Thymus (tissue), 11 donors: ENCODE measurements around the gene ASTN1. TPM values are rescaled to one million over a fixed set of nuclear protein-coding genes. Genes with fewer than 3 reads are reported as not detected.

Source experiments
- DNase-seq, 9 donors: peaks; one replicate each; pipeline ENCODE4 v3.0.0-alpha.2; 2013; ENCODE audit warnings: low spot score in 9 of 9, low read depth in 6 of 9, missing footprints in 1 of 9
- H3K27ac ChIP-seq, 2 donors: one replicate each; pipeline ENCODE4 v1.5.1; 2013; ENCODE audit warnings: control low read depth in 1 of 2, low read depth in 1 of 2, low read length in 1 of 2, mild to moderate bottlenecking in 1 of 2, moderate library complexity in 1 of 2
- H3K27me3 ChIP-seq, 2 donors: one replicate each; pipeline ENCODE4 v1.5.1; 2013; ENCODE audit warnings: low read length in 1 of 2; ENCODE audit not compliant: control insufficient read depth in 2 of 2, insufficient read depth in 1 of 2
- H3K36me3 ChIP-seq, 2 donors: one replicate each; pipeline ENCODE4 v1.5.1; 2013; ENCODE audit warnings: low read length in 1 of 2, mild to moderate bottlenecking in 1 of 2, moderate library complexity in 1 of 2; ENCODE audit not compliant: control insufficient read depth in 2 of 2, insufficient read depth in 2 of 2
- H3K4me1 ChIP-seq, 2 donors: one replicate each; pipeline ENCODE4 v1.5.1; 2013; ENCODE audit warnings: low read length in 2 of 2; ENCODE audit not compliant: control insufficient read depth in 2 of 2, insufficient read depth in 2 of 2
- H3K4me3 ChIP-seq, 2 donors: one replicate each; pipeline ENCODE4 v1.5.1; 2013; ENCODE audit warnings: low read length in 2 of 2, control low read depth in 1 of 2, mild to moderate bottlenecking in 1 of 2
- H3K9me3 ChIP-seq, 2 donors: one replicate each; pipeline ENCODE4 v1.5.1; 2013; ENCODE audit warnings: low read length in 1 of 2, mild to moderate bottlenecking in 1 of 2; ENCODE audit not compliant: control insufficient read depth in 2 of 2, insufficient read depth in 1 of 2
- WGBS: extraction: QIAGEN DNeasy Blood & Tissue Kit; methylation state at CpG from one replicate; pipeline ENCODE4 v1.1.7; 2013; 5-methylcytosine and 5-hydroxymethylcytosine counted together
- polyA plus RNA-seq: library from polyadenylated mRNA; stranded (reverse); fragments of 200-250 nt; gene quantifications from one replicate; pipeline ENCODE4 v1.2.3, GENCODE V29; 2013
- total RNA-seq: library from RNA; stranded (reverse); fragments of 120-200 nt; gene quantifications from one replicate; pipeline ENCODE4 v1.2.4, GENCODE V29; 2013
- donor health status: healthy.

The ASTN1 gene
- total and polyA plus RNA-seq, 2 donors, result 0.09 to 0.24 TPM

DNA sequence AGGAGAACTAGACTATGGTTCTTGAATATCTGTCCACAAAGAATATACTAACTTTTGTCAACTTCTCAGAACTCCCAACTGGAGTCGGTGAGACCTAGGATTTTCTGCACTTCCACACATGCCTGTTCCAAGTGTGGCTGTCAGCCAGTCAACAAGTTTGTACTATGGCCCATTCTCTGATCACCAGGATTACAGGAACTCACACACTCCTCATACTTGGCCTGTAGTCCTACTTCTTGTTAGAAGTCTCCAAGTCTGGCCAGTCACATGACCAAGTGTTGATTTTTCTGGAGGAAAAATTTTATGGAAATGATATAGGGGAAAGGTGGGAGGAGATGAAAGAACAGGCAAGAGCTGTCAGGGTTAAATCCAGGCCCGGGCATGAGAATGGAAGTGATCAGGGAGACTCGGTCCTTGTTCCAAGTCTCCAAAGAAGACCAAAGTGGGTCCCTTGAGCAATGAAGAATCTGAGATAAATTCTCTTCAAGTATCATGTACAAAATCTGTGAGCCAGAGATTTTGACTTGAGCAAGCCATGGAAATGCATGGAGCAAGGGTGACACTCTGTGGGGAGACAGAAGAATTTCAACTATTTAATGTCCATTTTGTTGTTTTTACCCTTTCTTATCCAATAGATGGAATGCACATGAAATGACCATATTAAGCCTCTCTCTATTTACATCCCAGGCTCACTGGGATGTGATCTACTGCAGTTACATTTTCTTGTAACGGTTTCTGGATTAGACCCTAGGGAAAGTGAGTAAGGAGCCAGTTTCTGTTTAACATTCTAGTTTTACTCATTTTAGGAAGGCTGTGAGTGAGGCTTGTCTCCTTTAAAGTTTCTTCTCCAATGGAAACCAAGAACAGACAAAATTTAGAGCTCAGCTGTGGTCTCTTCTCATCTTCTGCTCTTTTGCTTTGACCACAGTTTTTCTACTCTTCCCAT lies 320.9 kb downstream of the ASTN1 start:
- Histone ChIP-seq H3K36me3 (no peaks in the 10 kb centered on the region), H3K27me3 (no peaks in the 10 kb centered on the region), H3K4me1 (no peaks in the 10 kb centered on the region), H3K4me3 (no peak overlapping the region), H3K9me3 (no peaks in the 10 kb centered on the region), H3K27ac (no peak overlapping the region)
- no peak for DNase-seq
- WGBS, result 58% methylated on average over 4 of the region's 4 CpGs

DNA sequence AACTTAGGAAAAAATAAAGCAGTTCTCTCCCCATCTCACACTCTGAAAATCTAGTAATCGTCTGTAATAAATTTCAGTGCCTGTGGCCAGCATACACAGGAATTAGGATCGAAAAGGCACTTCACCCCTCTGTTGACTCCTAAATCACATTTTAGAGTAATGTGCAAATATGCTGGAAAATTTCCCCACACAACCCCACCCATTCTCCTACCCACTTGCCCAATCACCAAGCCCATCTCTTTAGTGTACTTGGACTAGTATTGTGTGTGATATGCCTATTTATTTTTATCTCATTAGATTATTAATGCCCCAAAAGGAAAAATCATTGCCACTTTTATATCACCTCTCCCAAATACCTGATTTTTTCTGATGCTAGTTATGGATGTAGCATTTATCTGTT lies 323.3 kb downstream of the ASTN1 start:
- Histone ChIP-seq H3K4me1 (no peaks in the 10 kb centered on the region), H3K36me3 (no peaks in the 10 kb centered on the region), H3K4me3 (no peak overlapping the region), H3K27me3 (no peaks in the 10 kb centered on the region), H3K27ac (no peak overlapping the region), H3K9me3 (no peaks in the 10 kb centered on the region)
- WGBS, result 95% methylated on average over 2 of the region's 2 CpGs
- no peak for DNase-seq

DNA sequence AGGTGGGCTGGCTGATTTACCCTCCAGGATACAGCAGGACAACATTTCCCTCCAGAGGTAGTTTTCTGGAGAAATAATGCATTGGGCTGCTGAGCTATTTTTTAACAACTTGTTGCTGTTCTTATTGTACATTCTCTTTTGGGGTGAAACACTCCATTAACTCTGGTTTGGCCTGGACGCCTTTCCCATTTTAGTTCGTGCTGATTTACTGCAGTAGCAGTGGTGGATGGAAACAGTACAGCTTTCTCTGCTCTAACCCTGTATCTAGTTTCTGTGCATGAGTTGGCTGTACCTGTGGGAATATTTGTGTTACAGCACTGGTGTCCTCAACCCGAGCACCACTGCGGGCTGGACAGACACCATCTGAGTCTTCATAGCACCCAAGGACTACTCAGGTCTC lies 325.3 kb downstream of the ASTN1 start:
- DNase-seq, result no peak
- H3K36me3 ChIP-seq, result no peaks in the 10 kb centered on the region
- no peak overlapping the region for H3K4me3 ChIP-seq
- no peaks in the 10 kb centered on the region for H3K9me3 ChIP-seq
- H3K4me1 ChIP-seq, result no peaks in the 10 kb centered on the region
- H3K27me3 ChIP-seq, result no peaks in the 10 kb centered on the region
- no peak overlapping the region for H3K27ac ChIP-seq
- 97% methylated on average over 4 of the region's 4 CpGs for WGBS

DNA sequence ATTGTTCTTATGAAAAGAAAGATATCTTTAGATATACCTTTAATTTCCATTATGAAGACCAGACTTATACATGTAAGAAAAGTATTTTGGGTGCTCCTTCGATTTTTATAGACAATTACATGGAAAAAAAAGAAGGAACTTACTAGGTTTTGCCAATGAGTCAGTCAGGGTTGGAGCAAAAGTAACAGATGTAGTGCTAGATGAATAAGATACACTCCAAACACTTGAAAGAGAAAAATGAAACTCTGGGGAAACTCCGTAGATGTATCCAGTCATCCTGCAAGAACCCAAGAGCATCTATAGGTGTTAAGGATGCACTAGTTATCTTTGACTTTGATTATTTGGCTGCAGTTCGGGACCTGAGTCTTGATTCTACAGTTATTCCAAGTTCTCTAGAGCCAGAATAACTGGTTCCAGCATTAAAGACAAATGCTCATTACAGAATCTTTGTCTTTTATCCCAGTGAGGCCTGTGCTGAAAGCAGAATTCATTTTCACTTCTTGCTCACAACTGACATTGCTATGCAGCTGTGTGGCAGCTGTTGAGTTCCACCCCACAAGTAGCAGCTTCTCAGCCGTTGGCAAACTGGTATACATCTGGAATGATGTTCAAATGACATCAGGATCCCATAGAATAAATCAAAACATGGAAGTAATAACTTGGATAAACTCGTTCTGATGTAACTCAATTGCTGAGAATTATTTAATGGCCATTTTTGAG lies 326.1 kb downstream of the ASTN1 start:
- H3K27ac ChIP-seq, result no peak overlapping the region
- DNase-seq, result no peak
- H3K4me1 ChIP-seq, result no peaks in the 10 kb centered on the region
- WGBS, result 78% methylated on average over 5 of the region's 5 CpGs
- H3K36me3 ChIP-seq, result no peaks in the 10 kb centered on the region
- H3K9me3 ChIP-seq, result no peaks in the 10 kb centered on the region
- no peak overlapping the region for H3K4me3 ChIP-seq
- no peaks in the 10 kb centered on the region for H3K27me3 ChIP-seq

DNA sequence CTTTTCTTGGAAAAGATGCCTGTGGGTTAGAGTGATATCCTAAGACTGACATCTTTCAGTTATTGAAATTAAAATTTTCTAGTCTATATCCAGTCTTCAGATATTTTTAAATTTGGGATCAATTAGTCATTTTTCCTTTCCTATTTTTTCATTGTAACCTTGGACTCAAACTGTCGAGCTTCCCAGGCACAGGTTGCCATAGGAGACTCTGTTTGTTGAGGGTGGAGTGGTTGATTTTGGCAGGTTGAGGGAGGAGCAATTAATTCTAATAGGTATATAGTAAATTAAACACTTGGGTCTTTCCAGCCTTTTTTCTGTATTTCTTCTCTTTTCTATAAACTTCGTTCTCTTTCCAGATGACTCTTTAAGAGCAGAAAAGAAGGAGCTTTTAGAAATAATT lies 326.8 kb downstream of the ASTN1 start:
- no peaks in the 10 kb centered on the region for H3K4me1 ChIP-seq
- WGBS, result 82% methylated on average over 2 of the region's 2 CpGs
- H3K36me3 ChIP-seq, result no peaks in the 10 kb centered on the region
- no peak for DNase-seq
- H3K27ac ChIP-seq, result no peak overlapping the region
- no peaks in the 10 kb centered on the region for H3K27me3 ChIP-seq
- H3K9me3 ChIP-seq, result no peaks in the 10 kb centered on the region
- no peak overlapping the region for H3K4me3 ChIP-seq

DNA sequence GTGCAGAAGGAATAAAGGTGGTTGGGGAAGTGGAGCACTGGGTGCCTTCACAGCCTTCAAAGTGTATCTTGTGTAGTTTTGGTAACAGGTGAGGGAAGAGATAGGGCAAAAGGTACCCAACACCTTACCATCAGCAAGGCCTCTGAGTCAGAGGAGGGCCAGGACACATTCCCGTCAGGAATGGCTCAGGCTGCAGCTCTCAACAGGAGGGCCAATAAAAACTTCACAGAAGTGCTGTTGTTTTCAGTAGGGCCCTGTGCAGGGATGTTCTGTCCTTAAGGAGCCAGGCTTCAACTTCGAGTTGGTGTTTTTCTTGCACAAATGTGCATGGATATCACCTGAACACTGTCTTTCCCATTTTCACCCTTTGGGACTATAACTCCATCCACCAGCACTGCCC lies 333.4 kb downstream of the ASTN1 start:
- H3K27me3 ChIP-seq, result no peaks in the 10 kb centered on the region
- H3K9me3 ChIP-seq, result no peaks in the 10 kb centered on the region
- no peak for DNase-seq
- no peak overlapping the region for H3K27ac ChIP-seq
- no peaks in the 10 kb centered on the region for H3K36me3 ChIP-seq
- H3K4me3 ChIP-seq, result no peak overlapping the region
- 66% methylated on average over 2 of the region's 2 CpGs for WGBS
- no peaks in the 10 kb centered on the region for H3K4me1 ChIP-seq

DNA sequence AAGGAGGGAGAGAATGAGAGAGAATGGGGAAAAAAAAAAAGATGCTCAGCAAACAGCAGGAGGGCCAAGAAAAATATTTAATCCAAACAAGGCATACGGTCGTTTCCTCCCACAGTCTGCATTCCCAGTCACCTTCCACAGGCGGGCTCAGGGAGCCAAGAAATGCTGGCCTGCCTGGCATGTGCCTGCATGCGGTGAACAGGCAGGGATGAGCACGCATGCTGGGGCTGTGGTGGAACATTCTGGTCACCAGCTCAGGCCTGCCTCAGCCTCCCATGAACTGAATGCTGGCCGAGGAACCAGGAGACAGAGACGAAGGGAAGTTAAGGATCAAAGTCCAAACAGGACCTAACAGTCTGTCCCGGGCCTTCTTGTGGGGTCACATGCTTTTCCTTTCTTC lies 335.3 kb downstream of the ASTN1 start:
- Histone ChIP-seq H3K27ac (no peak overlapping the region), H3K27me3 (no peaks in the 10 kb centered on the region), H3K9me3 (no peaks in the 10 kb centered on the region), H3K4me1 (no peaks in the 10 kb centered on the region), H3K36me3 (no peaks in the 10 kb centered on the region), H3K4me3 (no peak overlapping the region)
- no peak for DNase-seq
- WGBS, result 83% methylated on average over 8 of the region's 8 CpGs

DNA sequence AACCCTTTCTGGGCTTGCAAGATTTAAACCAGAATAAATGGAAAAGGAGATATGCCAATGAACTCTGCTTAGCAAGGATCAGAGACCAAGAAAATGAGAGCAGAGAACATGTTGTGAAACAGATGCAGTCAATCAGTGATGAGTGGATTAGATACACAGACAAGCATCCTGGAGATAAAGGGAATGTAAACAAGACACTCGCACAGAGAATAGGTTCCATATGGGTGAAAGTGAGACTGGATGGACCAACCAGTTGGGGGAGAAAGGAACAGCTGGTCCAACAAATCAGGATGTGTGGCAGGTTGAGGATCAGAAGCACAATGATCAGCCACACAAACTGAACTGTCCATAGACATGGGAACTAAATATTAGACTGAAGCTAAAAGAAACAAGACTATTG lies 338.2 kb downstream of the ASTN1 start:
- H3K27ac ChIP-seq, result no peak overlapping the region
- WGBS, result 52% methylated on average over 1 of the region's 1 CpG
- no peaks in the 10 kb centered on the region for H3K4me1 ChIP-seq
- no peak for DNase-seq
- H3K27me3 ChIP-seq, result no peaks in the 10 kb centered on the region
- H3K9me3 ChIP-seq, result no peaks in the 10 kb centered on the region
- no peak overlapping the region for H3K4me3 ChIP-seq
- no peaks in the 10 kb centered on the region for H3K36me3 ChIP-seq

DNA sequence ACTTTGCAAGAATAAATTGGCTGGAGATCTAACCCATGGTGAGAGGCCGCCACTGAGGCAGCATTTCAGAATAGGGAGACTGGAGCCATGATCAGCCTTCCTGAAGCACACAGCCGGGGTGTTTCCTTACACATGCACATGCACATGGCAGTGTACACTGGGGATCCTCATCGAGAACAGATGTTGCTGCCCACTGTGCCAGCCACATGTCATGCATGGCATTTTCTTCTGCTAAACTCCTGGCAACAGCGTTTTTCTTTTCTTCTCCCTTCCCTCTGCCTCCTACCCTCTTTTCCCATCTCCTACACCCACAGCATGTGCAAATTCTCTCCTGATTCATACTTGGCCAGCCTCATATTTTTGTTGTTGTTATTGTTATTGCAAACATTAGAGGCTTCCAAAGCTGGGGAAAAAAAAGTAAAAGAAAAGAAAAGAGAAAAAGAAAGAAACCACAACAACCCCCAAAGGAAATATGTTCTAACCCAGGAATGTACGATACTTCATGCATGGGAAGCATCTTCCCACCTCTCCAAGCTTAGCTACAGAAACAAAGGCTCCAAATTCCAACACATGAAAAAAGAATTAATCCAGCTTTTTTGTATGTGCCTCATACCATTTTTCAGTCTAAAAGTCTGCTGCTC lies 344.0 kb downstream of the ASTN1 start:
- Histone ChIP-seq H3K27ac (no peak overlapping the region), H3K4me1 (no peaks in the 10 kb centered on the region), H3K27me3 (no peaks in the 10 kb centered on the region), H3K36me3 (no peaks in the 10 kb centered on the region), H3K9me3 (no peaks in the 10 kb centered on the region), H3K4me3 (no peak overlapping the region)
- DNase-seq, result no peak
- WGBS, result 88% methylated on average over 5 of the region's 5 CpGs
